Cardiac fibroblast (primary cell): ENCODE results near the gene RAX2.

ENCODE experiments used
- DNase-seq, 2 donors: peaks; one replicate each; pipeline versions ENCODE4 v3.0.0 to v3.0.0-alpha.2; 2010; ENCODE audit warnings: low read depth in 2 of 2
- H3K4me3 ChIP-seq, 2 donors: replicated peaks in 1 of 2; 1 replicate in 1 of 2; 2 replicates in 1 of 2; pipeline ENCODE4 v1.5.1; 2011; ENCODE audit warnings: low read depth in 2 of 2, low read length in 2 of 2, mild to moderate bottlenecking in 2 of 2, moderate library complexity in 1 of 2
- TF ChIP-seq, protein P1 (sequence below): IDR thresholded peaks from one replicate; pipeline ENCODE4 v1.5.1; 2011; ENCODE audit warnings: low read depth, mild to moderate bottlenecking, low read length, inconsistent platforms

Gene RAX2

DNA sequence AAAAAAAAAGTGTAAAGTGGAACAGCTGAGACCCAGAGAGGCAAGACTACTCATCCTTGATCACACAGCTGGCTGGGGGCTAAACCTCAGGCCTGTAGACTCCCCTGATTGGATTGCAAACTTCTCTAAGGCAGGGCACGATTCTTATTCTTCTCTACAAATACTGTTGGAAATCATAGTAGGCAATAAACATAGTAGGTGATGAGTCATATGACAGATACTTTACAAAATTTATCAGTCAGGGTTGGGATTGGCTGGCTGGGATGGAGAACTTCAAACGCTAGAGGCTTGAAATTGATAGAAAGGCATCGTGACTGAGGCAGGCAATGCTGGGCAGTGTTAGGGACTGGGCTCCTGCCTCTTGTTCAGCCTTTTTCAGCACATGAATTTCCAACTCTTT lies 20.1 kb upstream of the RAX2 start:
- no peak for DNase-seq
- no peak overlapping the region for H3K4me3 ChIP-seq
- TF ChIP-seq, protein P1, sequence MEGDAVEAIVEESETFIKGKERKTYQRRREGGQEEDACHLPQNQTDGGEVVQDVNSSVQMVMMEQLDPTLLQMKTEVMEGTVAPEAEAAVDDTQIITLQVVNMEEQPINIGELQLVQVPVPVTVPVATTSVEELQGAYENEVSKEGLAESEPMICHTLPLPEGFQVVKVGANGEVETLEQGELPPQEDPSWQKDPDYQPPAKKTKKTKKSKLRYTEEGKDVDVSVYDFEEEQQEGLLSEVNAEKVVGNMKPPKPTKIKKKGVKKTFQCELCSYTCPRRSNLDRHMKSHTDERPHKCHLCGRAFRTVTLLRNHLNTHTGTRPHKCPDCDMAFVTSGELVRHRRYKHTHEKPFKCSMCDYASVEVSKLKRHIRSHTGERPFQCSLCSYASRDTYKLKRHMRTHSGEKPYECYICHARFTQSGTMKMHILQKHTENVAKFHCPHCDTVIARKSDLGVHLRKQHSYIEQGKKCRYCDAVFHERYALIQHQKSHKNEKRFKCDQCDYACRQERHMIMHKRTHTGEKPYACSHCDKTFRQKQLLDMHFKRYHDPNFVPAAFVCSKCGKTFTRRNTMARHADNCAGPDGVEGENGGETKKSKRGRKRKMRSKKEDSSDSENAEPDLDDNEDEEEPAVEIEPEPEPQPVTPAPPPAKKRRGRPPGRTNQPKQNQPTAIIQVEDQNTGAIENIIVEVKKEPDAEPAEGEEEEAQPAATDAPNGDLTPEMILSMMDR = no peak

DNA sequence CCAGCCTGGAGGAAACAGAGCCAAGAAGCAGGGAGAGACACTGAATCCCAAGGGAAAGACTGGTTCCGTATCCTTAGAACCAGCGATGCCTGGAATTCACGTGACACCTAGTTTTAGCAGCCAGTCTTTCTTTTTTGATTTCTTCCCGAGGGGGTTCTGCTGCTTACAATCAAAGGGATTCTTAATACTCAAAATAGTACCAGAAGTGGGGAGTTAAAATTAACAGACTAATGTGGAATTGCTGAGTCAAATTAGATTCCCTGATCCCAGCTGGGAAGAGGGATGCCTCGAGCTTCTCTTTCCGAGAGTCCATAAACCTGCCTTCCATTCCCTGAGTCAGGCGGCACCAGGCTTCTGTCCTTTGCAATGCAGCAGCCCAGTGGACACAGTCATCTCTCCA lies 18.9 kb upstream of the RAX2 start:
- TF ChIP-seq, protein P1 = no peak
- DNase-seq = no peak
- H3K4me3 ChIP-seq = no peak overlapping the region

DNA sequence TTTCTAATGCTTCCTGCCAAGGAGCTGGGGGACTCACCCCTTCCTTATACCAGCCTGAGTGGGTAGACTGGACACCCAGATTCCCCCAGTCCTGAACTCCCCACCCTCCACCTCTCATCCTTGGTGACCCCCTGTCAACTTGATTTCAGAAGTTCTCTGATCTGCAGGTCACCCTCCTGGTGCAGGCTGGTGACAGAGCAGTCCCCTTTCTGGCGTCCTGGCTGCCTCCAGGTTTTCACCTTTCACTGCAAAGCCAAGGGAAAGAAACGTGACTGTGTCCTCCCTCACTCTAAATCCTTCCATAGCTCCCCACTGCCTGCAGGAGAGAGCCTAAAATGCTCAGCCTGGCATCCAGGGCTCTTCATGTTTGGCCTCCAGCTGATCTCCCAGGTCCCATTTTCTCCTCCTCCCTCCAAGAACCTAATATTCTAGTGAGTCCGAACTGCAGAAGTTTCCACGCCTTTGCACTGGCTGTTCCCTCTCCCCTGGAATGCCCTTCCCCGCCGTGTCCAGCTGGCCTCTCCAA lies 18.2 kb upstream of the RAX2 start:
- TF ChIP-seq, protein P1 = no peak
- no peak for DNase-seq
- H3K4me3 ChIP-seq = no peak overlapping the region

DNA sequence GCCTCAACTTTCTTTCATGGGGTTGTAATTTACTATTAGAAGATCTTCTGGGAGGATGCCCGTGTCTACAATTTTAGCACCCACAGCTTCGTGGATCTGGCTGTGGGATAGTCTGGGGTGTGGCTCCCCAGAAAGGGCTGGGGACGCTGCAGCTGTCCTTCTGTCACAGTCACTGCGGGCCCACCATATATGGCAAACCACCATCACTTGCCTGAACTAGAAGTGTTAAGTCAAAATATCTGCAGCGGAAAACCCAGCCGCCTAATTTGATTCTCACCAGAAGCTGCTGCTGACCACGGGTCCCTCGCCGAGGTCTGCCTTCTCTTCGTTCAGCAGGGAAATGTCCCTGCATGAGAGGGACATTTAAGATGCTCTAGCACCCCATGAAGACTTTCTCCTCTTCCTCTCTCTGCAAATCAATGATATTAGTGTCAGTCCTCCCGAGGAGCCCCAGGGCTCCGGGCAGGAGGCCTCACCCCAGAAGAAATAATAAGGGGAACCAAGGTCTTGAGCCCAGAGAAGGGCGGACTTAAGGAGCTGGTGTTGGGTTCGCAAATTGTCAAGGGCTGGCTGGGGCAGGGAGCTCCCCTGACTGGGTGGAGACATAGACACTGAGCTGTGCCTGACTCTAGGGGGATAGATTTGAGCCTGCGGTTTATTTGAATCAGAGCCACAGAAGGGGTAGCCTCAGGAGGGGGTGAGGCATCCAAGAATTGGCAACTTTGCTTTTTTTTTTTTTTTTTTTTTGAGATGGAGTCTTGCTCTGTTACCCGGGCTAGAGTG lies 17.2 kb upstream of the RAX2 start:
- H3K4me3 ChIP-seq = no peak overlapping the region
- no peak for DNase-seq
- TF ChIP-seq, protein P1 = no peak

DNA sequence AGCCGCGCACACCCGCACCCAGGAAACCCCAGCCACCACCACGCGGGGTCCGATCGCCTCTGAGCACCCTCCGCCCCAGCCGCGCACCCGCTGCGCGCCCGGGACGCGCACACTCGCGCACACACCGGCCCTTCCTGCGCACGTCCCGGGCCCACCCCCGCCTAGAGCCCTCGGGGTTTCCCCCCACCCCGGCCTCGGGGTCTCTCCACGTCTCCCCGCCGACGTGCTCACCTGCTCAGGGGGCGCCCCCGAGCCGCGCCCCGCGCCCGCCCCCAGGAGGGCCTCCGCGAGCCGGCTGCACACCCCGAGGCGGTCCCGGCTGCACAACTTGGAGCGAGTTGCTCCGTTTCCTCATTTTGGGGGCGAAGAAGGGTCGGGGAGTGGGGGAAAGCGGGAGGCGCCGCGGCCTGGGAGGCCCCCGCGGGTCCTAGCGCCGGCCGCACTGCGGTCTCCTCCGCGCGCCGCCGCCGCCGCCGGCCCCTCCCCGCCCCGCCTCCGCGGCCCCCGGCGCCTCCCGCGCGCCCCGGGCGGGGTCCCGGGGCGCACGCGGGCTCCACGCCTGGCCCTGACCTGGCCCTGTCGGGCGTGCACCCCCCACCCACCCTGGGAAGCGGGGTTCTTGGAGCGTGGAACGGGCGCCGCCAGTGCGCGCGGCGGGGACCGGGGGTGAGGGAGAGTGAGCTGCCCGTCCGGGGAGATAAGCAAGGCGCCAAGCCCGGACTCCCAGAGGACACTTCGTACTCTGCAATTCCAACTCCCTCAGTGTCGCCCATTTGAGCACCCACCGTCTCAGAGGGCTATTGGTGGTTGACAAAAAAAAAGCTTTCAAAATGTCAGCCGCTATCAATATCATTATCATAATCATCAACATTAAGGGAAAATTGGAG lies 14.2 kb upstream of the RAX2 start, which contains the start of gene MATK:
TSS of gene MATK (minus strand) at position 444 of the 887 bp plus-strand sequence. CDS start 1,246 bp downstream, outside the sequence.
- no peak within 1 kb of the TSS for H3K4me3 ChIP-seq
- no peak for DNase-seq

DNA sequence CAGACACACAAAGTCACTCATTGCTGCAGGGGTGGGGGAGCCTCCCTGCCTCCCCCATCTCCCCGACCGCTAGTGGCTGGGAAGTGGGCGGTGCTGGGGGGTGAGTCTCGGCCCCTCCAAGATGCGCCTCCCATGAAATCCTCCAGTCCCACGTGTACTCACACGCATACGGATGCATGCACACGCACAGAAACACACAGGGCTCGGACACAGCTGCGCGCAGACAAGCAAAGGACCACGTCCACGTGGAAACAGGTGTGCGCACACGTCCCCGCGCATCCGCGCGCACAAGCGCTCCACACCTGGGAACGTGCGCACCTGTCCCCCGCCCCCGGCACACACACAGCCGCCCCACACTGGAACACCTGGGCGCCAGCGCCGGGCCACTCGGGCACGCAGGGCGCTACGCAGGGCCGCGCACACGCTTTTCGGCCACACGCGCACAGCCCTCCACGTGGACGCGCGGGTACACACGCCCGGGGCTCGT lies 13.5 kb upstream of the RAX2 start:
- no peak overlapping the region for H3K4me3 ChIP-seq
- DNase-seq = no peak
- TF ChIP-seq, protein P1 = no peak

More for the DNA sequence above, 14.2 kb upstream of the RAX2 start, which contains the start of gene MATK:
- TF ChIP-seq, protein P1 = no peak
